ENCODE data around the gene CTBP2.
A peak's percentile ranks its signal among the peaks of the same experiment; 100 is the strongest.

The CTBP2 gene

GRCh38 chr10:125095776-125096175 lies 64.6 kb downstream of the CTBP2 start:
- no peaks in the 10 kb centered on the region for H3K27me3 ChIP-seq (ENCODE audit: control insufficient read depth, insufficient read depth, low read length)
- H3K9ac ChIP-seq (ENCODE audit: low read depth, low read length) = no peak overlapping the region
- H3K4me3 ChIP-seq (ENCODE audit: low read length) = no peak overlapping the region
- H3K4me2 ChIP-seq (ENCODE audit: low read length) = no peak overlapping the region
- peaks cover 43% of the 10 kb centered on the region for H3K4me1 ChIP-seq (ENCODE audit: control insufficient read depth, insufficient read depth, low read length)
- H3K9me3 ChIP-seq (replicated peaks; ENCODE audit: low read length) = no peaks in the 10 kb centered on the region
- H3K36me3 ChIP-seq (ENCODE audit: insufficient read depth, low read length) = peaks cover 12% of the 10 kb centered on the region

GRCh38 chr10:125095228-125095627 lies 65.1 kb downstream of the CTBP2 start:
- Histone ChIP-seq H3K4me2 (ENCODE audit: low read length) (no peak overlapping the region), H3K36me3 (ENCODE audit: insufficient read depth, low read length) (peaks cover 12% of the 10 kb centered on the region), H3K9ac (ENCODE audit: low read depth, low read length) (no peak overlapping the region), H3K4me1 (ENCODE audit: control insufficient read depth, insufficient read depth, low read length) (peaks cover 48% of the 10 kb centered on the region), H3K4me3 (ENCODE audit: low read length) (no peak overlapping the region), H3K9me3 (replicated peaks; ENCODE audit: low read length) (no peaks in the 10 kb centered on the region), H3K27me3 (ENCODE audit: control insufficient read depth, insufficient read depth, low read length) (no peaks in the 10 kb centered on the region)

- Histone ChIP-seq H3K4me1 (ENCODE audit: control insufficient read depth, insufficient read depth, low read length) (peaks cover 48% of the 10 kb centered on the region), H3K36me3 (ENCODE audit: insufficient read depth, low read length) (peaks cover 12% of the 10 kb centered on the region), H3K9ac (ENCODE audit: low read depth, low read length) (no peak overlapping the region), H3K4me3 (ENCODE audit: low read length) (no peak overlapping the region), H3K9me3 (replicated peaks; ENCODE audit: low read length) (no peaks in the 10 kb centered on the region), H3K27me3 (ENCODE audit: control insufficient read depth, insufficient read depth, low read length) (no peaks in the 10 kb centered on the region), H3K4me2 (ENCODE audit: low read length) (no peak overlapping the region)
Observed at GRCh38 chr10:125094806-125095205, 65.6 kb downstream of the CTBP2 start.

GRCh38 chr10:125093974-125094705 lies 66.2 kb downstream of the CTBP2 start:
- Histone ChIP-seq H3K27me3 (ENCODE audit: control insufficient read depth, insufficient read depth, low read length) (no peaks in the 10 kb centered on the region), H3K4me2 (ENCODE audit: low read length) (peak overlapping the region; percentile 71), H3K9ac (ENCODE audit: low read depth, low read length) (peak overlapping the region; percentile 48), H3K4me3 (ENCODE audit: low read length) (peak overlapping the region; percentile 9), H3K4me1 (ENCODE audit: control insufficient read depth, insufficient read depth, low read length) (peaks cover 48% of the 10 kb centered on the region), H3K36me3 (ENCODE audit: insufficient read depth, low read length) (peaks cover 12% of the 10 kb centered on the region), H3K9me3 (replicated peaks; ENCODE audit: low read length) (no peaks in the 10 kb centered on the region)

- Histone ChIP-seq H3K9ac (ENCODE audit: low read depth, low read length) (peak overlapping the region; percentile 48), H3K4me1 (ENCODE audit: control insufficient read depth, insufficient read depth, low read length) (peaks cover 48% of the 10 kb centered on the region), H3K9me3 (replicated peaks; ENCODE audit: low read length) (no peaks in the 10 kb centered on the region), H3K27me3 (ENCODE audit: control insufficient read depth, insufficient read depth, low read length) (no peaks in the 10 kb centered on the region), H3K36me3 (ENCODE audit: insufficient read depth, low read length) (peaks cover 10% of the 10 kb centered on the region), H3K4me3 (ENCODE audit: low read length) (peak overlapping the region; percentile 12), H3K4me2 (ENCODE audit: low read length) (peak overlapping the region; percentile 71)
Observed at GRCh38 chr10:125093199-125093973, 67.0 kb downstream of the CTBP2 start.

GRCh38 chr10:125092564-125093031 lies 67.8 kb downstream of the CTBP2 start:
- Histone ChIP-seq H3K9me3 (replicated peaks; ENCODE audit: low read length) (no peaks in the 10 kb centered on the region), H3K4me3 (ENCODE audit: low read length) (no peak overlapping the region), H3K36me3 (ENCODE audit: insufficient read depth, low read length) (peaks cover 17% of the 10 kb centered on the region), H3K4me2 (ENCODE audit: low read length) (peak overlapping the region; percentile 71), H3K4me1 (ENCODE audit: control insufficient read depth, insufficient read depth, low read length) (peaks cover 48% of the 10 kb centered on the region), H3K27me3 (ENCODE audit: control insufficient read depth, insufficient read depth, low read length) (no peaks in the 10 kb centered on the region), H3K9ac (ENCODE audit: low read depth, low read length) (peak overlapping the region; percentile 48)

GRCh38 chr10:125091891-125092290 lies 68.5 kb downstream of the CTBP2 start:
- no peaks in the 10 kb centered on the region for H3K9me3 ChIP-seq (replicated peaks; ENCODE audit: low read length)
- H3K9ac ChIP-seq (ENCODE audit: low read depth, low read length) = no peak overlapping the region
- H3K4me3 ChIP-seq (ENCODE audit: low read length) = no peak overlapping the region
- H3K4me2 ChIP-seq (ENCODE audit: low read length) = no peak overlapping the region
- peaks cover 17% of the 10 kb centered on the region for H3K36me3 ChIP-seq (ENCODE audit: insufficient read depth, low read length)
- no peaks in the 10 kb centered on the region for H3K27me3 ChIP-seq (ENCODE audit: control insufficient read depth, insufficient read depth, low read length)
- H3K4me1 ChIP-seq (ENCODE audit: control insufficient read depth, insufficient read depth, low read length) = peaks cover 48% of the 10 kb centered on the region

GRCh38 chr10:125089469-125089868 lies 70.9 kb downstream of the CTBP2 start:
- Histone ChIP-seq H3K27me3 (ENCODE audit: control insufficient read depth, insufficient read depth, low read length) (no peaks in the 10 kb centered on the region), H3K4me1 (ENCODE audit: control insufficient read depth, insufficient read depth, low read length) (peaks cover 58% of the 10 kb centered on the region), H3K9me3 (replicated peaks; ENCODE audit: low read length) (no peaks in the 10 kb centered on the region), H3K4me2 (ENCODE audit: low read length) (no peak overlapping the region), H3K4me3 (ENCODE audit: low read length) (no peak overlapping the region), H3K9ac (ENCODE audit: low read depth, low read length) (no peak overlapping the region), H3K36me3 (ENCODE audit: insufficient read depth, low read length) (peaks cover 15% of the 10 kb centered on the region)

GRCh38 chr10:125087897-125088215 lies 72.5 kb downstream of the CTBP2 start:
- peaks cover 58% of the 10 kb centered on the region for H3K4me1 ChIP-seq (ENCODE audit: control insufficient read depth, insufficient read depth, low read length)
- H3K9me3 ChIP-seq (replicated peaks; ENCODE audit: low read length) = no peaks in the 10 kb centered on the region
- no peak overlapping the region for H3K4me2 ChIP-seq (ENCODE audit: low read length)
- no peaks in the 10 kb centered on the region for H3K27me3 ChIP-seq (ENCODE audit: control insufficient read depth, insufficient read depth, low read length)
- H3K36me3 ChIP-seq (ENCODE audit: insufficient read depth, low read length) = peaks cover 9% of the 10 kb centered on the region
- H3K4me3 ChIP-seq (ENCODE audit: low read length) = no peak overlapping the region
- H3K9ac ChIP-seq (ENCODE audit: low read depth, low read length) = no peak overlapping the region

GRCh38 chr10:125087191-125087896 lies 73.0 kb downstream of the CTBP2 start:
- Histone ChIP-seq H3K9me3 (replicated peaks; ENCODE audit: low read length) (no peaks in the 10 kb centered on the region), H3K27me3 (ENCODE audit: control insufficient read depth, insufficient read depth, low read length) (no peaks in the 10 kb centered on the region), H3K4me3 (ENCODE audit: low read length) (no peak overlapping the region), H3K9ac (ENCODE audit: low read depth, low read length) (no peak overlapping the region), H3K4me1 (ENCODE audit: control insufficient read depth, insufficient read depth, low read length) (peaks cover 55% of the 10 kb centered on the region), H3K4me2 (ENCODE audit: low read length) (no peak overlapping the region), H3K36me3 (ENCODE audit: insufficient read depth, low read length) (peaks cover 9% of the 10 kb centered on the region)

GRCh38 chr10:125086691-125087090 lies 73.7 kb downstream of the CTBP2 start:
- Histone ChIP-seq H3K36me3 (ENCODE audit: insufficient read depth, low read length) (peaks cover 9% of the 10 kb centered on the region), H3K4me1 (ENCODE audit: control insufficient read depth, insufficient read depth, low read length) (peaks cover 54% of the 10 kb centered on the region)

More at GRCh38 chr10:125086691-125087090, 73.7 kb downstream of the CTBP2 start:
- Histone ChIP-seq H3K9ac (ENCODE audit: low read depth, low read length) (no peak overlapping the region), H3K27me3 (ENCODE audit: control insufficient read depth, insufficient read depth, low read length) (no peaks in the 10 kb centered on the region), H3K9me3 (replicated peaks; ENCODE audit: low read length) (no peaks in the 10 kb centered on the region), H3K4me2 (ENCODE audit: low read length) (no peak overlapping the region), H3K4me3 (ENCODE audit: low read length) (no peak overlapping the region)
